Thoracic aorta (tissue), 2 donors: ENCODE measurements around the gene MEGF9. TPM values are rescaled to one million over a fixed set of nuclear protein-coding genes. Genes with fewer than 3 reads are reported as not detected.
"Not testable (repeated sequence)": the region's sequence is repeated elsewhere in the genome, so short reads cannot be mapped to it uniquely, and the experiment has no call there.

ENCODE experiments used
- ATAC-seq: fragments of 150-250 bp; one replicate; pipeline ENCODE4 v1.8.0; 2017; ENCODE audit warnings: low read depth; ENCODE audit not compliant: insufficient number of reproducible peaks, low FRiP score
- DNase-seq: peaks from one replicate; pipeline ENCODE4 v3.0.0-alpha.2; 2020; ENCODE audit warnings: low spot score
- H3K27ac ChIP-seq, 2 donors: fragments of 200-600 bp; sonication (generic); 1 replicate in 1 of 2; 2 replicates in 1 of 2; pipeline ENCODE4 v1.5.1; 2016; ENCODE audit warnings: mild to moderate bottlenecking in 2 of 2, moderate library complexity in 2 of 2
- H3K27me3 ChIP-seq: fragments of 200-600 bp; sonication (generic); replicated peaks from 2 replicates; pipeline ENCODE4 v1.6.0; 2016; ENCODE audit warnings: mild to moderate bottlenecking; ENCODE audit not compliant: insufficient read depth
- H3K36me3 ChIP-seq: fragments of 200-600 bp; sonication (generic); one replicate; pipeline ENCODE4 v1.5.1; 2016
- H3K4me1 ChIP-seq, 2 donors: fragments of 200-600 bp; sonication (generic); 1 replicate in 1 of 2; 2 replicates in 1 of 2; pipeline versions ENCODE4 v1.5.1 to v1.6.0; 2016; ENCODE audit warnings: low read depth in 2 of 2, mild to moderate bottlenecking in 1 of 2; ENCODE audit not compliant: control insufficient read depth in 1 of 2
- H3K4me3 ChIP-seq: fragments of 200-600 bp; sonication (generic); 2 replicates; pipeline ENCODE4 v1.5.1; 2016; ENCODE audit warnings: mild to moderate bottlenecking
- H3K9me3 ChIP-seq: fragments of 200-600 bp; sonication (generic); 2 replicates; pipeline ENCODE4 v1.5.1; 2016
- CTCF ChIP-seq: fragments of 200-600 bp; sonication (generic); IDR thresholded peaks from one replicate; pipeline ENCODE4 v1.5.1; 2019; ENCODE audit warnings: antibody characterized with exemption
- total RNA-seq, 2 donors: library from RNA; depleted of rRNA; stranded (reverse); fragments of >200 nt; gene quantifications; one replicate each; pipeline versions ENCODE4 v1.1.0 to v1.2.3, GENCODE V29; 2016

MEGF9 gene
- total RNA-seq, 2 donors from 2014 or later, result 19.2 to 27.3 TPM

- Histone ChIP-seq H3K36me3 (no peaks in the 10 kb centered on the region), H3K27me3 (no peaks in the 10 kb centered on the region), H3K9me3 (no peaks in the 10 kb centered on the region), H3K4me3 (no peak overlapping the region), H3K27ac (no peak overlapping the region), H3K4me1 (no peaks in the 10 kb centered on the region)
- TF ChIP-seq CTCF, result no peak
- no peak for DNase-seq
- no peak for ATAC-seq
Observed at GRCh38 chr9:120635011-120635410, 79.3 kb downstream of the MEGF9 start.

- no peaks in the 10 kb centered on the region for H3K9me3 ChIP-seq
- no peak overlapping the region for H3K27ac ChIP-seq
- no peak for DNase-seq
- H3K4me1 ChIP-seq, result peaks cover 0 to 5% of the 10 kb centered on the region in 2 donors
- H3K27me3 ChIP-seq, result no peaks in the 10 kb centered on the region
- no peaks in the 10 kb centered on the region for H3K36me3 ChIP-seq
- H3K4me3 ChIP-seq, result no peak overlapping the region
- TF ChIP-seq CTCF, result no peak
- no peak for ATAC-seq
Observed at GRCh38 chr9:120630333-120630732, 83.9 kb downstream of the MEGF9 start.

- not testable (repeated sequence) for H3K36me3 ChIP-seq, H3K9me3 ChIP-seq, H3K4me3 ChIP-seq, DNase-seq, H3K27ac ChIP-seq, H3K27me3 ChIP-seq
- H3K4me1 ChIP-seq, result peaks cover 0 to 13% of the 10 kb centered on the region in 2 donors
- ATAC-seq, result peak; percentile 69
Observed at GRCh38 chr9:120628925-120629497, 85.3 kb downstream of the MEGF9 start.

GRCh38 chr9:120628207-120628924, 85.9 kb downstream of the MEGF9 start:
- ATAC-seq, result no peak
- no peaks in the 10 kb centered on the region for H3K27me3 ChIP-seq
- peaks cover 0 to 13% of the 10 kb centered on the region in 2 donors for H3K4me1 ChIP-seq
- H3K4me3 ChIP-seq, result no peak overlapping the region
- H3K9me3 ChIP-seq, result no peaks in the 10 kb centered on the region
- H3K36me3 ChIP-seq, result no peaks in the 10 kb centered on the region
- H3K27ac ChIP-seq, result no peak overlapping the region
- DNase-seq, result no peak
- TF ChIP-seq CTCF, result no peak

GRCh38 chr9:120627073-120627472, 87.2 kb downstream of the MEGF9 start:
- no peaks in the 10 kb centered on the region for H3K9me3 ChIP-seq
- H3K4me1 ChIP-seq, result peaks cover 0 to 13% of the 10 kb centered on the region in 2 donors
- TF ChIP-seq CTCF, result no peak
- no peak overlapping the region for H3K4me3 ChIP-seq
- no peaks in the 10 kb centered on the region for H3K36me3 ChIP-seq
- ATAC-seq, result no peak
- no peak for DNase-seq
- H3K27me3 ChIP-seq, result no peaks in the 10 kb centered on the region
- no peak overlapping the region for H3K27ac ChIP-seq
